ENCODE results near the gene BMPR2.
"Not testable (repeated sequence)": the region's sequence is repeated elsewhere in the genome, so short reads cannot be mapped to it uniquely, and the experiment has no call there.

The BMPR2 gene

DNA sequence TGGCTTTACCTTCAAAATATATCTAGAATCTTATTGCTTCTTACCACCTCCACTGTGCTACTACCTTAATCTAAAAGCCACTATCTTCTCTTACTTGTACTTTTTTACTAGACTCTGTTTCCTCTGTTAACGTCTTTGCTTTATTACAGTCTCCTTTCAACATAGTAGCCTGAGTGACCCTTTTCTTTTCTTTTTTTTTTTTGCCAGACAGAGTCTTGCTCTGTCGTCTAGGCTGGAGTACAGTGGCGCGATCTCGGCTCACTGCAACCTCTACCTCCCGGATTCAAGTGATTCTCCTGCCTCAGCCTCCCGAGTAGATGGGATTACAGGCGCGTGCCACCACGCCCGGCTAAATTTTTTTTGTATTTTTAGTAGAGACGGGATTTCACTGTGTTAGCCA lies 10.4 kb downstream of the BMPR2 start:
- DNase-seq: not testable (repeated sequence)

DNA sequence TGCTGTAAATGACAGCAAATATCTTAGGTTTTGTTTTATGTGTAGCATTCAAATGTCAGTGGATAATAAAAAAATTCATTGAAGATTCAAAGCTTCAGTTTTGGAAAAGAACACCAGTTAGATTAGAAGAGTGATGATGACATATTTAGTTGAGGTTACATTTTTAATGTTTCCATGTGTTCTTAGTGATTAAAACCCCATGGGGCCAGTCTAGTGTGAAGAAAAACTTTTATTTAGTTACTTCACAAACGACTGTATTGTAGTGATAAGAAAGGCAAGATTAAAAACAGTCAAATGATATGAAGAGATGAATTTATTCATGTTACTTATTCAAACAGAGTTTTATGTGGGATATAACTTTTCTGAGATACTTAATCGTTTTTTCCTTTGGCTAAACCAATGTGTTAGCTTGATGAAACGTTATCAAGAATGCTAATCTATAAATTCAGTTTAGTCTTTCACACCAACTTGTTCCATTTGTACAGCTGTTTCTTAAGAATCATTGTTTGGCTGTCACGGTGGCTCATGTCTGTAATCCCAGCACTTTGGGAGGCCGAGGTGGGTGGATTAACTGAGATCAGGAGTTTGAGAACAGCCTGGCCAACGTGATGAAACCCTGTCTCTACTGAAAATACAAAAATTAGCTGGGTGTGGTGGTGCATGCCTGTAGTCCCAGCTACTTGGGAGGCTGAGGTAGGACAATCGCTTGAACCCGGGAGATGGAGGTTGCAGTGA lies 11.6 kb downstream of the BMPR2 start:
- DNase-seq: no peak

DNA sequence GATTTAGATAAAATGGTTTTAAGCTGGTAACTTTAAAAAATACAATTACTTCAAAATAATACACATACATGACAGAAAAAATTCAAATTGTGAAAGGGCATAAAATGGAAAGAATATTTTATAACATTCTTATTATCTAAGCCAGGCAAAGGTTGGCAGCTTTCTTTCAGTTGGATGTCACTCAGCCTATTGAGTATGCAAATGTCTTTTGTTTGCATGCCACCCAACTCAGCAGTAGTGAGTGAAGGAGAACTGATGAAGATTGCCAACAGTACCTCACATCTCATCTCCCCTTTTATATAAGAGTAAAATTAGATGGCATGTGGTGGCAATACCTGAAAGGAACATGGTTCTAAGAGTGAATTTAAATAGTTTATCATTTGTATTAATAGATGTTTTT lies 24.8 kb downstream of the BMPR2 start:
- no peak for DNase-seq

DNA sequence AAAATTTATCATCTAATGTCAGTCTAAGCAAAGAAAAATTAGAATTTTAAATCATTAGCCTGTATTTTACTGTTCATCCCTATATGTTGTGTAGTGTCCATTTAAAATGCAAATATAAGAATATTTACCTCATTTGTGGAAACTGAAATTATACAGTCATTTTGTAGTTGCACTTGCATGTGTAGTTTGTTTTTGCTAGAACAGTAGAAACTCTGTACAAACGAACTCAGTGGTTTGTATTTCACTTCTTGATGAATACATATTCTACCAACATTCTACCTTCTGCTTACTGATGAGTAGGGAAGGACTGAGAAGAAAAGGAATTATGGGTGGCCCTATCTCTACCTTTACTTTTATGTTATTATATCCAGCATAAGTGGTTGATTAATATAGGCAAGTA lies 29.7 kb downstream of the BMPR2 start:
- DNase-seq: no peak

DNA sequence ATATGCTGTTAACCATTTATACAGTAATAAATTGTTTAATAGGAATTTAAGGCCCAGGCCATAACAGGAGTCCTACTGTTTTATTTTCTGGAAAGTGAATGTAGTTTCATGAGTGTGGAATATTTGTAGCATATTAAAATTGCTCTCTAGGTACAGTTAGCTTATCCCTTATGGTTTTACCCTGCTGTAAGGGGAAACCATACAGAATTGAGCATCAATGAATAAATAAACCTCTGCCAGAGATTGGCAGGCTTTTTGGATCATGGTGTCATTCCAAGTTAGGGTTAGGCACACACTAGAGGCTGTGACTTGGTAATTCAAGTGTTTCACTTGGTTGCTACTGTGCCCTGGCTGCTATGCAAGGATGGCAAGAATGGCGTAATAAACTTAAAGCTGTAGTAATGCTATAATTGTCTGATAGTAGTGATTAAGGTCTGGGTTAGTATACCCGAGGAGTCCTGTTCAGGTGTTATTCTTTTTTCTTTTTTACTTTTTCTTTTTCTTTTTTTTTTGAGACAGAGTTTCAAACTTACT lies 30.4 kb downstream of the BMPR2 start:
- DNase-seq: no peak

DNA sequence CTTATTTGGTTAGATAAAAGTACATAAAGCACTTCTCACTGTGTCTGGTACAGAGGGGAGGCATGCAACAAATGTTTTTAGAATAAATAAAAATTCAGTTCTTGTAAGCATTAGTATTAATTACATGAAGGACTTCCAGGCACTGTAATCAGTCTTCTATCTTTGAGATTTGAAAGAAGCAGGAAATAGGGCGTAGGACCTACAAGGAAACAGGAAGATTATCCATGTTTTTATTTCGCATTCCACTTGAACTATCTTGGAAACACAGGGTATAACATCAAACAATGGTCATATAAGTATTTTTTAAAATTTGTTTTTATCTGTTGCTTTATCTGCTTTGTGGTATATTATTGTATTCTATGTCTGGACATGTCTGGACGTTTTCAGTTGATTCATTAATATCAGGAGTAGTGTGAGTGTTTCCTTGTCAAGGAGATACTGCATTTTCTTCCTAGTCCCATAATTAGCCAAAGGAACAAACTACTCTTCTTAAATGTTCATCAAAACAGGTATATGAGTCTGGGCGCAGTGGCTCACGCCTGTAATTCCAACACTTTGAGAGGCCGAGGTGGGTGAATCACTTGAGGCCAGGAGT lies 32.5 kb downstream of the BMPR2 start:
- DNase-seq: no peak

DNA sequence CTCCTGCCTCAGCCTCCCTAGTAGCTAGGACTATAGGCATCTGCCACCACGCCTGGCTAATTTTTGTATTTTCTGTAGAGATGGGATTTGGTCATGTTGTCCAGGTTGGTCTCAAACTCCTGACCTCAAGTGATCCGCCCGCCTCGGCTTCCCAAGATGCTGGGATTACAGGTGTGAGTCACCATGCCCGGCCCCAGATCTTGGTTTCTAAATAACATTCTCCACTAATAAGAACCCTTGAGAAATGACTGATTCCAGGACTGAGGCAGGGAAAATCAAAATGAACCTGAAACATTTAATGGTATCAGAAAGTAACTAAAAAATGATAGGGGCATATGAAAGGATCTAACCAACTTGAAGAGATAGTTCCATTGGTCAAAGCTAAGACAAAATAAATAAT lies 34.0 kb downstream of the BMPR2 start:
- DNase-seq: no peak

DNA sequence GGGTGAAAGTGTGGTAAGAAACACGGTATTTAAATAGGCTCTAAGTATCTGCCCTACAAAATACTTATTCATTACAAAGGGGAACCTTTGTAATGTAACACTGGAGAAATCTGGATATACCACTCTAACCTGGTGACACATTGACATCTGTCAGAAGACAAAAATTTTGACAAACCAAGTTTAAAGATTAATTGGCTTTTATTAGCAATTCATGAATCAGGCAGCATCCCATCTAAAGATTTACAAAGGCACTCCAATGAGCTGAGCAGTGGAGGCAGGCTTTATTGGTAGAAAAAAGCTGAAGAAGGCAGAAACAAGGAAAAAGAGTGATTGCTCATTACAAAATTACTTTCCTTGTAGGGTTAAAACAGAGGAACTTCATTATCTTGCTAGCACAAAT lies 35.0 kb downstream of the BMPR2 start:
- DNase-seq: no peak

DNA sequence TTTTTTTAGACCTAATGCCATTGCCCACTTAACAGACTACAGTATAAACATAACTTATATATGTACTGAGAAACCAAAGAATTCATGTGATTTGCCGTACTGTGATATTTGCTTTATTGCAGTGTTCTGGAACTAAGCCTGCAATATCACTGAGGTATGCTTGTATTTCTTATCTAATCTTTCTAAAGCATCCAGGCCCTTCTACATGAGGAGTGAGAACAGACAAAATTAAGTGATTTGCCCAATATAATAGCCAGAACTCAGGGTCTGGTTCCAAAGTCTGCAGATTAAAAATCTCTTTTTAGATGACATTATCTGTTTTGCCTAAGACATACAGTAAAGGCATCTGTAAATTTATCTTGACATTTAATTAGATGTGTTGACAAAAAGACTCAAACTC lies 41.9 kb downstream of the BMPR2 start:
- no peak for DNase-seq

DNA sequence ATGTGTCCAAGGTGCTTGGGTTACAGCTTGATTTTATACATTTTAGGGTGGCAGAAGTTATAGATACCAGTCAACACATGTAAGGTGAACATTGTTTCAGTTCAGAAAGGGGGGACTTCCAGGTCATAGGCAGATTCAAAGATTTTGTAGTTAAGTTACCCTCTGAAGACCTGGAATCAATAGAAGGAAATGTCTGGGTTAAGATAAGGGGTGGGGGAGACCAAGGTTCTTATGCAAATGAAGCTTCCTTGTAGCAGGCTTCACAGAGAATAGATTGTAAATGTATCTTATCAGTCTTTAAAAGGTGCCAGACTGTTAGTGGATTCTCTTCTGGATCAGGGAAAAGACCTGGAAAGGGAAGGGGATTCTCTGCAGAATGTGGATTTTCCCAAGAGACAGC lies 42.4 kb downstream of the BMPR2 start:
- DNase-seq: no peak

DNA sequence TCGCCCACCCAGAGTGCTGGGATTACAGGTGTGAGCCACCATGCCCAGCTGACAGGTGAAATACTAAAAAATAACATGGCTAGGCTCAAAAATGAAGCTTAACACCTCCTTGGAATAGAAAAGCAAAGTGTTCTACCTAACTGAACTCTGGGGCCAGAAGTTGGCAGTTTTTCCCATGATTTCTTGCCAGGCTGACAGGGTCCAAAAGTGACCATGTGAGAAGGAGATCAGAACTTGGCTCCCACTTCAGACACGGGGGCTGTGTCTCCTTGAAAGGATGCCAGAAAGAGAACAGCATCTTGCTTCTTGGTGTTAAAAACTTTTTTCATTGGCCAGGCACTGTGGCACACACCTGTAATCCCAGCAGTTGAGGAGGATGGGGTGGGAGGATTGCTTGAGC lies 47.0 kb downstream of the BMPR2 start:
- no peak for DNase-seq

DNA sequence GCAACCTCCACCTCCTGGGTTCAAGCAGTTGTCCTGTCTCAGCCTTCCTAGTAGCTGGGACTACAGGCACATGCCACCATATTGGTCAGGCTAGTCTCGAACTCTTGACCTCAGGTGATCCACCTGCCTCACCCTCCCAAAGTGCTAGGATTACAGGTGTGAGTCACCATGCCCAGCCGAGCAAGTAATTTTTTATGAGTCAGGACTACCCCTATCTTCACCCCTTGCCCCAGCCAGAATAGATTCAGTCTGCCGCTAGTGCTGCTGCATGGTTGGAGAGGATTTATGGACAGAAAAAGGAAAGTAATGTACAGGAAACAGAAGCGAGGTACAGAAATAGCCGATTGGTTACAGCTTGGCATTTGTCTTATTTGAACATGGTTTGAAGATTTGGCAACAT lies 48.9 kb downstream of the BMPR2 start:
- no peak for DNase-seq

DNA sequence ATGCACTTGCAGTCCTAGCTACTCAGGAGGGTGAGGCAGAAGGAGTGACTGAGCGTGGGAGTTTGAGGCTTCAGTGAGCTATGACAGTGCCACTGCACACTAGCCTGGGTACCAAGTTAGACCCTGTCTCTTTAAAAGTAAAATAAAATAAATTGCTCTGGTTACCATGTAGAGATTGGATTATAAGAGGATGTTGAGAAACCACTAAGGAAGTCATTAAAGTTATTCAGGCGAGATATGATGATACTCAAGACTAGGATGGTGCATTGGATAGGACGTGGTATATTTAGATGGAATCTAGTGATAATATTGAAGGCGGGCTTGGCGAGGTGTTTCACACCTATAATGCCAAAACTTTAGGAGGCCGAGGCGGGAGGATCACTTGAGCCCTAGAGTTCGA lies 50.6 kb downstream of the BMPR2 start:
- DNase-seq: no peak

DNA sequence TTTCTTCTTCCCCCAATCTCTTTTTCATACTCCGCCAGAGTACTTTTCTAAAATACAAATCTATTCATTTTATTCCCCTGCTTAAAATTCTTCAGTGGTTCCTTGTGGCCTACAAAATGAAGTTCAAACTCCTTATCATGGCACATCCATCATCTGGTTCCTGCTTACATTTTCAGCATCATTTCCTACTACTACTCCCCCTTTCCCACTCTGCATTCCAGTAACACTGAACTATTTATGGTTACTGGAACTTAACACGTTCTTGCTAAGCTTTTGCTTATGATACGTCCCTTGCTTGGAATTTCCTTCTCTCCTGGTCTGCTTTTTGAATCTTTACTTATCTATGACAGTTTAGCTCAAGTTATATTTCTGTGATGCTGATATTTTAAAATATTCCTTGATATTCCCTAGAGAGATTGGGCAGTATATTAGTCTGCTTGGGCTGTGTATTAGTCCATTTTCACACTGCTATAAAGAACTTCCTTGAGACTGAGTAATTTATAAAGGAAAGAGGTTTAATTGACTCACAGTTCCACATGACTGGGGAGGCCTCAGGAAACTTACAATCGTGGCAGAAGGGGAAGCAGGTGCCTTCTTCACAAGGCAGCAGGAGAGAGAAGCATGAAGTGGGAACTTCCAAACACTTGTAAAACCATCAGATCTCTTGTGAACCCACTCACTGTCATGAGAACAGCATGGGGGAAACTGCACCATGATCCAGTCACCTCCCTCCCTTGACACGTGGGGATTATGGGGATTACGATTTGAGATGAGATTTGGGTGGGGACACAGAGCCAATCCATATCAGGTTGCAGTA lies 53.2 kb downstream of the BMPR2 start:
- DNase-seq: no peak

DNA sequence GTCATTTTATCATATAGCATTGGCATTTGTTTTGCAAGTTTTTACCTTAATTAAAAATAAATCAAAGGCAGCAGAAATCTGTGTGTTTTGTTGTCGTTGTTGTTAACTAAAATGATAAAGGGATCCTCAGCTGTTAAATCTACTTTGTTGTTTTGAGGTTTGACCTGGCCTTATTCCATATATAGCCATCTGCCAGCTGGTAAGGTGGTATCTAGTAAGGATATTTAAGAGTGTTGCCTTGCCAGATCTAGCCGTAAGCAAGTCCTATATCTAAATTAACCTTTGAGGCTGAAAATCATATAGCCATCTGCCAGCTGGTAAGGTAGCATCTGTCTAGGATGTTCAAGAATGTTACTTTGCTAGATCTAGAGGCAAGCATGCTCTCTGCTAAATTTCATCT lies 56.6 kb downstream of the BMPR2 start:
- DNase-seq: no peak

DNA sequence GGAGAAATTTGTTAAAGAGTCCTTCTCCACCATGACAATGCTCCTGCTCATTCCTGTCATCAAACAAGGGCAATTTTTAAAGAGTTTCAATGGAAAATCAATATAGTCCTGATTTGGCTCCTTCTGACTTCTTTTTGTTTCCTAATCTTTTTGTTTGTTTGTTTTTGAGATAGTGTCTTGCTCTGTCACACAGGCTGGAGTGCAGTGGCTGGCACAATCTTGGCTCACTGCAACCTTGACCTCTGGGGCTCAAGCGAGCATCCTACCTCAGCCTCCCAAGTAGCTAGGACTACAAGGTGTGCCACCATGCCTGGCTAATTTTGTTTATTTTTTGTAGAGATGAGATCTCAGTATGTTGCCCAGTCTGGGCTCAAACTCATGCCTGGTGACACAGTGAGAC lies 58.3 kb downstream of the BMPR2 start:
- no peak for DNase-seq

DNA sequence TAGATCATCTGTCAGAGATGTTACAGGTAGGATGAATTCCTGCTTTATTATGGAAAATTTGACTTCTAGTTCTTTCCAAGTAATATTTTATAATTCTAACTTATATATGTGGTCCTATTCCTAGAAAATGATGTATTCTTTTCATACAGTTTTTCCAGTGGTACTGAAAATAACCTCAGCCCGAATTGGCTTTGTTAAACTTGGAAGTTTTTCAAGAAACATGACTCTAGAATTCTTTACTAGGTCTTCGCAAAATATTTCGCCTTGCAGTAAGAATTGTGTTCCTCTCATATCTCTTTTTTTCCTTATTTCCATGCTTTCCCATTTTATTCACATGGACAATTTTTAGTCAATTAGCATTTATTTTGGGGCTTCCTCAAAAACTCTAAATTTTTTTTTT lies 60.5 kb downstream of the BMPR2 start:
- no peak for DNase-seq

DNA sequence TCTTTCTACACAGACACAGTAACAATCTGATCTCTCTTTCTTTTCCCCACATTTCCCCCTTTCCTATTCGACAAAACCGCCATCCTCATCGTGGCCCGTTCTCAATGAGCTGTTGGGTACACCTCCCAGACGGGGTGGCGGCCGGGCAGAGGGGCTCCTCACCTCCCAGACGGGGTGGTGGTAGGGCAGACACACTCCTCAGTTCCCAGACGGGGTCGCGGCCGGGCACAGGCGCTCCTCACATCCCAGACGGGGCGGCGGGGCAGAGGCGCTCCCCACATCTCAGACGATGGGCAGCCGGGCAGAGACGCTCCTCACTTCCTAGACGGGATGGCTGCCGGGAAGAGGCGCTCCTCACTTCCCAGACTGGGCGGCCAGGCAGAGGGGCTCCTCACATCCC lies 64.0 kb downstream of the BMPR2 start:
- not testable (repeated sequence) for DNase-seq

DNA sequence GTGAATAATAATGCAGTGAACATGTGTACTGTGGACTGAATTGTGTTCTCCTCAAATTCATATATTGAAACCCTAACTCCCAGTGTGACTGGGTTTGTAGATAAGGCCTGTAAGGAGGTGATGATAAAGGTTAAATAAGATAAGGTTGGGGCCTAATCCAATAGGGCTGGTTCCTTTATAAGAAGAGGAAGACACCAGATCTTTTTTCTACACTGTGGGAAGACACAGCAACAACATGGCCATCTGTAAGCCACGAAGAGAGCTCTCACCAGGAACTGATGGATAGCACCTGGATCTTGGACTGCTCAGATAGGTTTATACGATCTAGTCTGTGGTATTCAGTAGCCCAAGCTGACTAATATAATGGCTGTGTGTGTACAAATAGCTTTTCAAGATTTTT lies 66.8 kb downstream of the BMPR2 start:
- no peak for DNase-seq

DNA sequence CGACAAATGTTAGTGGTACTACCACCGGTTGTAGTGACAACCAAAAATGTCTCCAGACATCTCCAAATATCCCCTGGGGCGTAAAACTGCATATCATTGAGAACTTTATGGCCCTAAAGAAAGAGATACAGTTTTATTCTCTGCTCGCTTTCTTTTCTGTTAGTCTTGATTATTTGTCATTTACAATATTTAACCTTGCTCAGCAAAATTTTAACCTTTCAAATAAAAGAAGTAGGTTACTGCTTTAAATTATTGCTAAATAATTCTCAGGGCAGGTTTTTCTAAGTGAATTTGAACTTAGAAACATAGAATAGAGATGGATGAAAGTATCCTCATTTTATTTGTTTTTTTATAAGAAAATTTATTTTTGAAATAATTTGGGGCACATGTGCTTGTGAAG lies 67.9 kb downstream of the BMPR2 start:
- DNase-seq: no peak

DNA sequence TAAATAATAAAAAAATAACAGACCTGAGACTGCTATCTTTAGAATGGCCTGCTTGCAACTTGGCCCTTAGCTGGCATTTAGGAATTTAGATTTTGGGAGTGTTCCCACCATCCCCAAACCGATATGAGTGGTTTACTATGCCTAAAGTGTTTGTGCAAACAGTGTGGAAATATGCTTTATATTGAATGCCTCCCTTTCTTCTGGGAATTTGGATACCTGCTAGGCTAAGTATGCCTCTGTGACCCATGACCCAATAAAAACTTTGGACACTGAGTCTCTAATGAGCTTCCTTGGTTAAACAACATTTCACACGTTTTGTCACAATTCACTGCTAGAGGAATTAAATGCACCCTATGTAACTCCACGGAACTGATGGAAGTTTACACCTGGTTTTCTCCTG lies 73.2 kb downstream of the BMPR2 start:
- no peak for DNase-seq

DNA sequence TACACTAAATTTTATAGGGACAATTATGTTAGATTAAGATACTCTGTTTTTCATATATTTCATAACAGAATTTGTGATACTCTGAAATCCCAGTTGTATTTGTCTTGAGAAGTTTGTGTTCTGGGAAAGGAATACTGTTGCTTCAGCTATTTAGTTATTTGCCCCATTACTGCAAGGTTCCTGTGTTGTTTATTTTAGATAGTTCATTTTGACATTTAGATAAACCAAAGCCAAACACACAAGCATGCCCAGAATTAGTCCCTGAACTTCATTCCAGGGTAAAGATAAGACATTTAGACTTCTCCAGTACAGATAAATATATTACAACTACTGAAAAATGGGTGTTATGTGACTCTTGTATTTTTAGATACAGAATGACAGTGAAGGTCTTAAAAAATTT lies 74.7 kb downstream of the BMPR2 start:
- no peak for DNase-seq

DNA sequence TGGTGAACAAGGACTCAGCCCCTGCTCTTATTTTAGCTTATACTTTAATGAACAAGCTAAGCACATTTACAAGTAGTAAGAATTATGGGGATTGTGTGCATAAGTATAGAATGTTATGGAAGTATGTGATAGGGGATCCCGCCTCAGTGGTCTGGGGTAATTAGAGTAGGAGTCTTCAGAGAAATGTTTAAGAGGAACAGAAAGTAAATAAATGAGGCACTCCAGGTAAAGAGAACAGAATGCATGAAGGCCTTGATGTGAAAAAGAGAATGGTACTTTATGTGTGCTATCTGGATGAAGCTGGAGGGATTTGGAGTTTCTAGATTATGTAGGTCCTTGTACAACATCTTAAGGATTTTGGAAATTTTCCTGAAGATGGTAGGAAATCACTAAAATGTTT lies 76.6 kb downstream of the BMPR2 start:
- DNase-seq: no peak

DNA sequence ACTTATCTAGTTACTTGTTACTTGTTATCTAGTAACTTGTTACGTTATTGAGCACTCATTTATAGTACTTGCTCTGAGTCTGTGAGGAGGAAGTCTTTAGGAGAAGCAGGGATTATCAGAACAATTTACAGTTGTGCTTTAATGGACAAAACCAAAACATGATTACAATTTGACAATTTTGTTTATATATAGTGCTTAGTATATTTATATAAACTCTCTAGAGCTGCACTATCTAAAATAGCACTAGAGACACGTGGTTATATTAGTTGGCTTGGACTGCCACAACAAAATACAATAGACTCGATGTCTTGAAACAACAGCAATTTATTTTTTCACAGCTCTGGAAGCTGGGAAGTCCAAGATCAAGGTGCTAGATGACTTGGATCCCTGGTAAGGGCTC lies 78.4 kb downstream of the BMPR2 start:
- DNase-seq: no peak

Data from activated CD8-positive, alpha-beta memory T cell treated with anti-CD3 and anti-CD28 coated beads, Interleukin-2, amount 50 U/mL, for 48 hours (primary cell).